Mesodermal cell (in vitro differentiated cells): ENCODE measurements around the gene MED19.
"Not testable (repeated sequence)": the region's sequence is repeated elsewhere in the genome, so short reads cannot be mapped to it uniquely, and the experiment has no call there.

Experiments used
- H3K27ac ChIP-seq: 2 replicates; pipeline ENCODE4 v1.7.0; 2013; ENCODE audit warnings: mild to moderate bottlenecking, low read depth, low read length, moderate library complexity; ENCODE audit not compliant: severe bottlenecking
- H3K36me3 ChIP-seq: 2 replicates; pipeline ENCODE4 v1.7.1; 2013; ENCODE audit warnings: mild to moderate bottlenecking, low read length, moderate library complexity; ENCODE audit not compliant: control insufficient read depth, insufficient read depth
- H3K4me1 ChIP-seq: one replicate; pipeline ENCODE4 v1.7.1; 2013; ENCODE audit warnings: mild to moderate bottlenecking, low read length; ENCODE audit not compliant: insufficient read depth, control insufficient read depth, poor library complexity, severe bottlenecking
- H3K4me3 ChIP-seq: 2 replicates; pipeline ENCODE4 v1.7.0; 2013; ENCODE audit warnings: low read length, control low read depth, mild to moderate bottlenecking; ENCODE audit not compliant: insufficient read depth, poor library complexity, severe bottlenecking; ENCODE audit errors: extremely low read depth
- H3K9me3 ChIP-seq: 2 replicates; pipeline ENCODE4 v1.7.1; 2013; ENCODE audit warnings: mild to moderate bottlenecking, low read length, moderate library complexity; ENCODE audit not compliant: control insufficient read depth
- whole genome bisulfite sequencing, 2 experiments: methylation state at CpG; one replicate each; pipeline ENCODE4 v1.1.5; 2013; ENCODE audit warnings: missing lambda C conversion rate in 2 of 2; ENCODE audit not compliant: insufficient coverage in 2 of 2; 5-methylcytosine and 5-hydroxymethylcytosine counted together

The MED19 gene

DNA sequence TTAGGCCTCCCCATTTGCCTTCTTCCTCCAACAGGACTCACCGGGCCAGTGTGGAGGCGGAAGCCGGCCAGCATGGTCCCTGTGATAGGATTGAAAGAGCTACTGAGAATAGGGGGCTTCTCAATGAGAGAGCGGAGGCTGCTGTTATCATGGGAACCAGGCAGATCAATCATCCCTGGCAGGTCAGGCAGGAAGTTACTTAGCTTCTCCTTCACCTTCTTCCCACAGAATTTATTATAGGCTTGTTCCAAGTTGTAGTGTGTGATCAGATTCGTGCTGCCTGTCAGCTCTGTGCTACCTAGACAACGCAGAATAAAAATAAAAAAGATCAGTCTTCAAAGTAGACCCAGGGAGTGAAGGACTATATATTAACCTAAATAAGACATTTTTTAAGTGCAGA is 7.1 kb downstream of the MED19 start:
- Histone ChIP-seq H3K4me3 (no peak overlapping the region), H3K4me1 (no peaks in the 10 kb centered on the region), H3K9me3 (no peaks in the 10 kb centered on the region), H3K27ac (no peak overlapping the region), H3K36me3 (peaks cover 68% of the 10 kb centered on the region)
- 80 to 100% methylated on average over 1 to 2 of the region's 6 CpGs for WGBS, 2 experiments

DNA sequence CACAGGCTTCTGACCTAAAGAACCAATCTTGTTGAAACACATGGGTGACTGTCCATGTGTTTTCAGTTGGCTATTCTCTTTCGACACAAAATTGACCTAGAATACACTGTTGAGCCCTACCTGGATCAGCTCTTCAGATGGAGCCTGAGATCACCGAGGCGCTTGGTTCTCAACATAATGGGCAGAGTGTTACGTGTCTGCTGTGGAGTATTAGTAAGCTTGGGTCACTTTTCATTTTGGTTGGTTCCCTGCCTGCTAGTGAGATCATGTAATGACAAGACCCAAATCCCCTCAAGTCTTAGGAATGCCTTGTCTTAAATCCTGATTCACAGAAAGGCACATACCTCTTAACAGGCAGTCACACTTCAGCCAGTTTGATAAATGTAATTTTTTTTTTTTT is 8.7 kb downstream of the MED19 start:
- no peaks in the 10 kb centered on the region for H3K4me1 ChIP-seq
- WGBS, 2 experiments, result 94 to 100% methylated on average over 3 to 4 of the region's 4 CpGs
- no peak overlapping the region for H3K4me3 ChIP-seq
- peaks cover 71% of the 10 kb centered on the region for H3K36me3 ChIP-seq
- H3K27ac ChIP-seq, result no peak overlapping the region
- no peaks in the 10 kb centered on the region for H3K9me3 ChIP-seq

DNA sequence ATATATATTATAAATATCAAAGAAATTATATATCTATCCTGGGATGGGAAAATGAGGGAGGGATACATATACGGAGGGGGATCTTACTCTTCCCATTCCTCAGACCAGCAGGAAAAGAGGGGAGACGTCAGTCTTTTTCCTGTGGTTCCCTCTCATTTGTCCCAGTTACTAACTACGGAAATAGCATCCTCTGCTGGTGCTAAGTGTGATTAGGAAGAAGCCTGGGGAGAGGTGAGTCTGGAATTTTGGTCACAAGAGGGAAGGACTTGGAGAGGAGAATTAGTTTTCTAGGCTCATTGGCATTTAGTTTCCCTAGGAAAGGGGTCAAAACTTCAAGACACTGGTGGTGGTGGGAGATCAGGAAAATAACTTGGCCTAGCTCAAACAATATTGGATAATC is 11.6 kb downstream of the MED19 start:
- H3K9me3 ChIP-seq, result no peaks in the 10 kb centered on the region
- no peak overlapping the region for H3K27ac ChIP-seq
- H3K4me3 ChIP-seq, result no peak overlapping the region
- peaks cover 85% of the 10 kb centered on the region for H3K36me3 ChIP-seq
- no CpG with 5 or more reads among the region's 3 CpGs for WGBS, 2 experiments
- H3K4me1 ChIP-seq, result no peaks in the 10 kb centered on the region

- Histone ChIP-seq H3K9me3 (no peaks in the 10 kb centered on the region), H3K4me3 (no peak overlapping the region), H3K4me1 (no peaks in the 10 kb centered on the region), H3K36me3 (peaks cover 87% of the 10 kb centered on the region), H3K27ac (no peak overlapping the region)
- 94 to 98% methylated on average over 6 to 8 of the region's 10 CpGs for WGBS, 2 experiments
Observed at GRCh38 chr11:57699813-57700212, 12.2 kb downstream of the MED19 start.

GRCh38 chr11:57698843-57699365 is 13.1 kb downstream of the MED19 start:
- Histone ChIP-seq H3K9me3 (no peaks in the 10 kb centered on the region), H3K4me1 (no peaks in the 10 kb centered on the region), H3K27ac (no peak overlapping the region), H3K4me3 (no peak overlapping the region), H3K36me3 (peaks cover 87% of the 10 kb centered on the region)
- WGBS, 2 experiments, result 95 to 96% methylated on average over 16 to 17 of the region's 18 CpGs

GRCh38 chr11:57690474-57690873 is 21.5 kb downstream of the MED19 start:
- not testable (repeated sequence) for H3K27ac ChIP-seq, H3K9me3 ChIP-seq, H3K4me1 ChIP-seq, H3K4me3 ChIP-seq
- WGBS, 2 experiments, result 90 to 100% methylated on average over 3 to 4 of the region's 5 CpGs
- peaks cover 93% of the 10 kb centered on the region for H3K36me3 ChIP-seq

DNA sequence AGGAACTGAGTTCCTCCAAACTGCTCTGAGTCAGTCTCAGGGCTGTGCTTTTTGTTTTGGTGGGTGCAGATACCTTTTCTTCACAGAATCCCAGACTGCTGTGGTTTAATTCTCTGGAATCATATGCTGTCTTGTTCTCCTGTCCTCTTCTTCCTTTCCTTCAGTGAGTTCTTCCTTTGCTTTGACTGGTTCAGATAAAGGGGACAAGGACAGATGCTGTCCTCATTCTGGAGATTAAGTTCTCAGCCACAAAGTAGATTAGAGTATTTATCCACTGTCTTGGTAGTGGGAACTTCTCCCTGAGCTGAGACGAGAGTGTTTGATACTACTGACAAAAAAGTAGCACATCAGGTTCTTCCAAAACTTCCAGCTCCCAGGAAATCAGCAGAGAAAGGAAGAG is 30.8 kb downstream of the MED19 start:
- peaks cover 5% of the 10 kb centered on the region for H3K4me1 ChIP-seq
- H3K4me3 ChIP-seq, result no peak overlapping the region
- peaks cover 83% of the 10 kb centered on the region for H3K36me3 ChIP-seq
- H3K27ac ChIP-seq, result no peak overlapping the region
- WGBS, 2 experiments, result no CpG with 5 or more reads among the region's 1 CpG
- no peaks in the 10 kb centered on the region for H3K9me3 ChIP-seq

- Histone ChIP-seq H3K36me3 (peaks cover 83% of the 10 kb centered on the region), H3K9me3 (no peaks in the 10 kb centered on the region), H3K4me1 (peaks cover 5% of the 10 kb centered on the region), H3K4me3 (no peak overlapping the region), H3K27ac (peak overlapping the region; percentile 26)
- no CpG with 5 or more reads among the region's 2 CpGs for WGBS, 2 experiments
Observed at GRCh38 chr11:57680552-57680874, 31.5 kb downstream of the MED19 start.

GRCh38 chr11:57679396-57679795 is 32.6 kb downstream of the MED19 start:
- H3K4me1 ChIP-seq, result peaks cover 5% of the 10 kb centered on the region
- no peaks in the 10 kb centered on the region for H3K9me3 ChIP-seq
- H3K36me3 ChIP-seq, result peaks cover 83% of the 10 kb centered on the region
- H3K4me3 ChIP-seq, result no peak overlapping the region
- H3K27ac ChIP-seq, result no peak overlapping the region
- 93 to 98% methylated on average over 3 to 4 of the region's 4 CpGs for WGBS, 2 experiments

GRCh38 chr11:57675176-57675941 is 36.7 kb downstream of the MED19 start:
- Histone ChIP-seq H3K4me1 (peaks cover 2% of the 10 kb centered on the region), H3K27ac (no peak overlapping the region), H3K9me3 (no peaks in the 10 kb centered on the region), H3K36me3 (peaks cover 82% of the 10 kb centered on the region), H3K4me3 (no peak overlapping the region)
- 93 to 100% methylated on average over 2 of the region's 3 CpGs for WGBS, 2 experiments

GRCh38 chr11:57674251-57674650 is 37.8 kb downstream of the MED19 start:
- Histone ChIP-seq H3K4me1 (peaks cover 6% of the 10 kb centered on the region), H3K36me3 (peaks cover 80% of the 10 kb centered on the region), H3K27ac (no peak overlapping the region), H3K4me3 (no peak overlapping the region), H3K9me3 (no peaks in the 10 kb centered on the region)
